Hypothalamus (tissue), 51 donors: ENCODE results near the gene ZFYVE26.
A peak's percentile ranks its signal among the peaks of the same experiment; 100 is the strongest.

ENCODE experiments used
- DNase-seq, 51 donors: peaks; one replicate each; lab custom pipeline; 2025; lab: John Stamatoyannopoulos, UW

ZFYVE26 gene

GRCh38 chr14:67817750-67818438 is 1.5 kb upstream of the ZFYVE26 start:
- no peak for DNase-seq

DNA sequence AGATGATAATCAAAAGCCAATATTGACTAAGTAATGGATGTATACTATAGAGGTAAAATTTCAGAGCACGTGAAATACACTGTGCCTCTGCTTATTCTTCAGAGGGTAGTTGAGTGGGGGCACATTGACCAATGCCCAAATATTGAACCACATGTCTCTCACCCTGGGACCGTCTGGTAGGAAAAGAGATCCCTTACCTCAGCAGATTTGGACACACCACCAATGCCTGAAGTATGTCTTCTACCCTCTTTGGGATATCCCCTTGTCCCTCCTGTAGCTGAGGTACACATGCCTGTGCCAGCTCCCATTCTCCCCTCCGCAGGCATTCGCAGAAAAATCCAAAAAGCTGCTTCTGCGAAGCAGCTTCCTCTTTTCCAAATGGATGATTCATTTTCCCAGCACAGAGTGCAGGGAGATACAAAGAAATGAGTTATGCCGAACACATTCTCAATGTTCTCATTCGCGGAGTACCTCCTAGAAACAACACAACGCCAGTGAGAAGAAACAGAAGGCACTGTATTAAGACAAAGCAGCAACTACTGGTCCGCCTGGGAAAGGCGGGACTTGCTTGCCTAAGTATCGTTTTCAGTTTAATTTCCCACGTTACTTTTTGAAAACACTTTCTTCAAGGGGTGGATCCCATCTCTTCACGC is 691 bp downstream of the ZFYVE26 start:
- DNase-seq = peak in 3 of 51 donors; percentile 21 to 38 (median 34)

GRCh38 chr14:67814821-67815220 is 1.6 kb downstream of the ZFYVE26 start:
- DNase-seq = no peak

GRCh38 chr14:67806246-67806645 is 10.1 kb downstream of the ZFYVE26 start:
- peak in 1 of 51 donors; percentile 1 for DNase-seq

DNA sequence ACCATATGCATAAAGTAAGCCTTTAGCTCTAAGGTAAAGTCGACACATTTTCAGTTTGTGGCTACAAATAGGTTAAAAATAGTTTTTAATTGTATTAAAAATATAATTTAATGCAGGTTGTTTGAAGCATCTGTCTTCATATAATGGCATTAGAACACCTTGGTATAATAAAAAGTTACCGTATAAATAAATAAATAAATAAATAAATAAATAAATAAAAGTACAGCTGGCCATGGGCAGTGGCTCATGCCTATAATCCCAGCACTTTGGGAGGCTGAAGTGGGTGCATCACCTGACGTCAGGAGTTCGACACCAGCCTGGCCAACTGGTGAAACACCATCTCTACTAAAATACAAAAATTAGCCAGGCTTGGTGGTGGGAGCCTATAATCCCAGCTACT is 15.6 kb downstream of the ZFYVE26 start:
- DNase-seq = no peak

DNA sequence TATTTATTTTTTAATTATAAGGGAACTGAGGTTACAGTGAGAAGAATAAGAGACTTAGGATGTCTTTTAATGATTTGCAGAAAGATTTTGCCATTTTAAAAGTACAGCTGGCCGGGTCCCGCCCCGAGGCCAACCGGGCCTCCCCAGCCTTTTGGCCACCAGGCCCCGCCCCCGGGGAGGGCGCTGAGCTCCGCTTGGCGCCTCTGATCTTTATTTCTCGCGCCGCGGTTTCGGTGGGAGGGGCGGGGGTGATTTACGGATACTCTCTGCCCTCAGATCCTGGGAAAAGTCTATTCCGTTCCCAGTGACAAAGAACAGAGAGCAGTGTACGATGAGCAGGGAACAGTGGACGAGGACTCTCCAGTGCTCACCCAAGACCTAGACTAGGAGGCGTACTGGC is 17.7 kb downstream of the ZFYVE26 start:
- DNase-seq = no peak

- DNase-seq = no peak
Measured at GRCh38 chr14:67787673-67788072, 28.7 kb downstream of the ZFYVE26 start.

GRCh38 chr14:67785270-67786109 is 30.9 kb downstream of the ZFYVE26 start:
- no peak for DNase-seq

DNA sequence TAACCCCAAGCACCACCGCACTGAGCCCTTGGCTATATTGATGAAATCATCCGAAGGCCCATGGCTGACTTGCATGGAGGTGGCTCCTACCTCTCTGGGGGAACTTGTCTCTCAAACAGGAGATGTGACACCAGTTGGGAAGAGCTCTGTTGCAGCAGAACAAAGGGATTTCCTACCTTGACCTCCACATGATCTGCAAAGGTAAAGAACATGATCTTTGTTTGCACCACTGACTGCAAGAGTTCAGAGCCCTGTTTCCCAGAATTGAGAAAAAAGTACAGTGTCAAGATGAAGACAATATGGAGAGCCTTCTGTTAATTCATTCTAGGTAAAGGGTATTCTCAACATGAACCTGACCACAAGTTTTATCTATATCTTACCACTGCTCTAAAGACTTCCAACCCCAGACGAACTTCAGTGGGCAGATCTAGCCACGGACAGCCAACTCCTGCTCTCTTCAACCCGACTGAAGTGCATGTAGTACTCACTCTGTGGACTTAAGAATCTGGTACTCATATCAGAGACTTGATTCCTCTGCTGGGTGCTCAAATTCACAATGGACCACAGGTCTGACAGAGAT is 32.1 kb downstream of the ZFYVE26 start:
- no peak for DNase-seq

GRCh38 chr14:67782090-67782489 is 34.3 kb downstream of the ZFYVE26 start:
- no peak for DNase-seq

GRCh38 chr14:67778792-67779191 is 37.6 kb downstream of the ZFYVE26 start:
- DNase-seq = no peak

DNA sequence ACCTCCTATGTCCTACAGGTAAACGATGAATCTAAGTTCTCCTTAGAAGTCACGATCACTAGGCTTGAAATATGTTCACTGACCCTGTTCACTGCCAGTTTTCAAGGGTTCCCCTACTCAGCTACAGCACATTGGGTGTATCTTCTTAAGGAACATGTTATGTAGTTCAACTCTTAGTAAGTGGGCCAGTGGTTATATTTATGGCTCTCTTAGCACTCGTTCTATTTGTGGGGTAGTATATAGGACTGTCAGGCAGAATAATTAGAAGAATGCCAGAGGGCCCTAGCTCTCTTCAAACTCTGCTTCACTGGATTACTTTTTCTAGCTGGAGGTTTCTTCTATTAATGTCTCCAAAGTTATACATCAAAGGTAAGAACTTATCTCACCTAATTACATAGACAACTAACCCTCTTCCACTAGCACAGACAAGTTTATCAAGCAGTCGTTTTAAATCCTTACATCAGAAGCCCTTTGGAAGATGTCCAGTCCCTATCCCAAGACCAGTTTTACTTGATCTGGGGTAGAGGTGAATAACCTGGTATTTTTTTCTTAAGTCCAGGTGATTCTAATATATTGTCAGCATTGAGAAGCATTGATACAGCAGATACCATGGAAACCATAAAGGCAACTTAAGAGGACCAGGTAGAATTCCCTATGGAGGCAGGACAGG is 39.6 kb downstream of the ZFYVE26 start:
- DNase-seq = no peak

GRCh38 chr14:67773844-67774377 is 42.5 kb downstream of the ZFYVE26 start:
- DNase-seq = no peak

- no peak for DNase-seq
Measured at GRCh38 chr14:67768219-67768618, 48.2 kb downstream of the ZFYVE26 start.

DNA sequence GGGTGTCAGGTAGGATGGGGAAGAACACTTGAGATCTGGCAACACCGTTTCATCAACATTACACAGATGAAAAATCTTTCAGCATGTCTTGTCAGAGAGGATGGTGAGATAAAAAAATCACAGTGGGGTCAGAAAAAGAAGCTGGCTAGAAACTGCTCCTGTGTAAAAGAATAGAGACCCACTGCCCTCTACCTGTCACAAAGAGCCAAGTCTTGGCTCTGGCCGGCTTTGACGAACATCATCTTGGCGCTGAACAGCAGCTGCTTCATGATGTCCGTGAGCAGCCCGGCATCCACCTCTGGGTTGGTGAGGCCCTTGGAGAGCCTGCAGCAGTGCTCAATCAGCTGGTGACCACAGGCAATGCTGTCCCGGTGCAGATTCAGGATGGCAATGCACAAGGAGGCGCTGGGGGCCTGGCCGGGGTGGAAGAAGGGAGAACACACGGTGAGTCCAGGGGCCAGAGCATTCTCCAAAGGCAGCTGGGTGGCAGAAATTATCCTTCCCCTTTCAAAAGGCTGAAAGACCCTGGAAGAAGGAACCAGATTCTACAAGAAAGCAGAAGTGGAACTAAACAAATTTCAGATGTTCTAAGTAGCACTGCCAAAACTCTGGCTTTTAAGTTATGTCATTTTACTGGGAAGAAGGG is 50.2 kb downstream of the ZFYVE26 start:
- peak in 3 of 51 donors; percentile 0 to 3 (median 3) for DNase-seq

DNA sequence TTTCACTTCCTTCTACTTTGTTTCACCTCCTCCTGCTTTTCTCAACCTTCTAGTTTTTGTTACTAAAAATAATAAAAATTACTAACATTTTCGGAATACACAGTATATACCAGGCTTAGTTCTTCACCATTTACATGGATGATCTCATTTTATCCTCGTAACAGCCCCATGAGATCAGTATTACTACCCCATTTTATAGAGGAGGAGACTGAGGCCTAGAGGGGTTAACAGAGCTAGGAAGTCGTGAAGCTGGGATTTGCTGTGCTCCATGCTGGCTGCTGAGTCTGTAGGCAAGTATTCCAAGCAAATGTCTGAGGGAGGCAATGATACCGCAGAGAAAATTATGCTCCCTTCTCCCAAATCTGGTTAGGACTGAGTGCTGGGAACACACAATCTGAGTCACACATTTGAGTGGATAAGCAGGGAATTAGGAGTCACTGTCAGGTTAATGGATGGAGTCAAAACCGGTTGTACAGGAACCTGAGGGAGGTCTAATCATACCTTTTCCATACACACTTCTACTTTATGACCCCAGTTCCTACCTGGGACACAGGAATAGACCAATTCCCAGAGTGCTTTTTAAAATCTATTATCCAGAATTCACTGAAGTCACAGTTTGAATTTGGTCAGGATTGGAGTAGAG is 51.1 kb downstream of the ZFYVE26 start:
- no peak for DNase-seq

DNA sequence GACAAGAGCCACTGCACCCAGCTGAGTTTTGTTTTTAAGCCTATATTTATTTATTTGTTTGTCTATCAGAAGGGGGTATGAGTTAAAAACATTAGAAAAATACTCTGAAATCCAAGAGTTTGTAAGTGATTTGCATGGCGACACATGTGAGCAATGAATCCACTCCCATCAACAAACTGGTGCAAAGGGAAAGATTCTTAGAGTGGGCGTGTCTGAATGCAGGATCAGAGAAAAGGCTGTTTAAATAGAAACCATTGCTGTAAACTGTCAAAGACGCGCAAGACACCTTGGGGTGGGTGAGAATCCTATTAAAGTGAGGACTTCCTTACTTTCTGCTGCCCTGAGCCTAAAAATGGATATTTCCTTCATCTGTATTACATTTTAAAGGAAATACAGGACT is 51.9 kb downstream of the ZFYVE26 start:
- DNase-seq = no peak

DNA sequence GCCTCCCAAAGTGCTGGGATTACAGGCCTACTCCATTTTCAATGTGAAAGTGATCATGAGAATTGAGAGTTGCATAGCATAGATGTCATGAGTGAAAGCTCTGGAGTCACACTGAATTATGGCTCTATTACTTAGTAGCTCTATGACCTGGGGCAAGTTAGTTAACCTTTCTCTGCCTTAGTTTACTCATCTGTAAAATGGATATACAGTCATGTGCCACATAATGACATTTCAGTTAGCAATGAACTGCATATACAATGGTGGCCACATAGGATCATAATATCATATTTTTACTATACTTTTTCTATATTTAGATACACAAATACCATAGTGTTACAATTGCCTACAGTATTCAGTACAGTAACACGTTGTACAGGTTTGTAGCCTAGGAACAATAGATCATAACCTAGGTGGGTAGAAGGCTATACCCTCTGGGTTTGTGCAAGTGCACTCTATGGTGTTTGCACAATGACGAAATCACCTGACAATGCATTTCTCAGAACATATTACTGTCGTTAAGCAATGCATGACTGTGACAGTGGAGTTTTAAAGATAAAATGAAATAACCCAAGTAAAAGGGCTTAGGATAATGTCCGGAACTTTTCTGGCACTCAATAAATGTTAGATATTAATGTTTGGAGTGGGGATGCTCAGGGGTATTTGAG is 53.1 kb downstream of the ZFYVE26 start:
- DNase-seq = no peak

GRCh38 chr14:67762051-67762450 is 54.3 kb downstream of the ZFYVE26 start:
- no peak for DNase-seq
